Measurements from ENCODE around the gene RAPGEF6.

The RAPGEF6 gene

GRCh38 chr5:131541071-131541470, 94.0 kb downstream of the RAPGEF6 start:
- DNase-seq, result no peak

DNA sequence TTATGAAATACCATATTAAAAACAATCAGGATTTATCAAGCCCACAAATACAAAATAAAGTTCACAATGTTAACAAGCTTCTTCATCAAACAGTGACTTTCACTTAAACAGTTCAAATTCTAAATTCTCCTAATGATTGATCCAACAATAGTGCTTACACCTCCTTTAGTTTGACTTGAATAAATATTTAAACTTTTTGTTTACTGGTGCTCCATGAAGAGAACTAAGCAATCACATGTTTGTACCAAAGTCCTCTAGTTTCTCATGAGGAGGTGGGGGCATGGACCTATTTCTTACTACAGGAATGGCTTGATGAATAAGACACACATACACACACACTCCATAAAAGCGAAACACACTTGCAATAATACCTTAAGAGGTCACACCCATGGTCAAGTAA, 95.8 kb downstream of the RAPGEF6 start:
- DNase-seq, result no peak

DNA sequence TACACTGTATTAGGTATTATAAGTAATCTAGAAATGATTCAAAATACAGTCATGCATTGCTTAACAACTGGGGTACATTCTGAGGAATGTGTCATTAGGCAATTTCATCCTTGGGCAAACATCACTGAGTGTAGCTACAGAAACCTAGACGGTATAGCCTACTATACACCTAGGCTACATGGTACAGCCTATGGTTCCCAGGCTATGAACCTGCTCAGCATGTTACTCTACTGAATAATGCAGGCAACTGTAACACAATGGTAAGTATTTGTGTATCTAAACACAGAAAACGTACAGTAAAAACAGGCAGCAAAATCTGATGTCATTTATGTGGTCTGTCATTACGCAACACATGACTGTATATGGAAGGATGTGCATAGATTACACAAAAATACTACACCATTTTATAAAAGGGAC, 96.8 kb downstream of the RAPGEF6 start:
- no peak for DNase-seq

GRCh38 chr5:131536850-131537448, 98.1 kb downstream of the RAPGEF6 start:
- no peak for DNase-seq

GRCh38 chr5:131536211-131536826, 98.7 kb downstream of the RAPGEF6 start:
- peak; percentile 30 for DNase-seq

DNA sequence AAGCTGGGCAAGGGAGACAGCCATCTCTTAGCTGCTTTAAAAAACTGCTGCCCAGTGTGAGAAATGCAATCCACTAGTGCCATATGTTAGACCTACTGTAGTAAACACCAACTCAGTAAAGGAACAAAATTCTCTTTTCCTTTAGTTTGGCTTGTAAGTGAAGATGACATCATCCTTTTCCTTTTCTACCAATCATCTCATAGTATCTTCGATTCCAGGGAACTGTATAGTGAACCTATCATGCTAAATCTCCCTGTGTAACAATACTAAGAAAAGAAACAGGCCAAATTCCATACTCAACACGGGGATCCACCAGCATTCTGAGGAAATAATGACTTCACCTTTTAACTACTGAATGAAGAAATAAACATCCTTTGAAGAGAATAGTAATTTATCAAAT, 100.1 kb downstream of the RAPGEF6 start:
- DNase-seq, result no peak

GRCh38 chr5:131533836-131534235, 101.2 kb downstream of the RAPGEF6 start:
- DNase-seq, result peak; percentile 23

DNA sequence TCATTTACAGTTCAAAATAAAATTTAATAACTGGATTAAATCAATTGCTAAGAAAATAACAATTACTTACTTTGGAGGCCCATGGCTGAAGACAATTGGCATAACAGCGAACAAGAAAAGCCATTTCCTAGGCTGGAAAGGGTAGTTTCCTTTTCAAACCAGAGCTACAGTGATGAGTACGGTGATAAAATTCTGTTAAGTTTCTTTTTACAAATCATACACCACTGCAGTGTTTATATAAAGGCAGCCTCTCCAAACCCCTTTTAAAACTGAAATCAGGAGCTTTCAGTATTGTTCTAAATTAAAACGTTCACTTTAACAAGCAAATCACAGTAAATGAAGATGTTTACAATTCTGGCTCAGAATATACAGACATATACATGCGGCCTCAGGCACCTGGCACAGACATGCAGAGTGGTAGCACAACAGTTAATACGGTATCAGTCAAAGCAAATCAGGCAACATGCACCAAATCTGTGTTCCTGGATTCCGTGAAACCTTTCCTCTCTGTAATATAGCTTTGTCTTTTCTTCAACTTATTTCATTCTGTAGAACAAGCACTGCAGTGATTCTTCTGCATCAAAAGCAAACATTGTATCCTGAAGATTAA, 102.9 kb downstream of the RAPGEF6 start:
- peak; percentile 33 for DNase-seq

- no peak for DNase-seq
Measured at GRCh38 chr5:131530706-131531331, 104.2 kb downstream of the RAPGEF6 start.

GRCh38 chr5:131528682-131529081, 106.3 kb downstream of the RAPGEF6 start:
- no peak for DNase-seq

- DNase-seq, result no peak
Measured at GRCh38 chr5:131525805-131526204, 109.2 kb downstream of the RAPGEF6 start.

DNA sequence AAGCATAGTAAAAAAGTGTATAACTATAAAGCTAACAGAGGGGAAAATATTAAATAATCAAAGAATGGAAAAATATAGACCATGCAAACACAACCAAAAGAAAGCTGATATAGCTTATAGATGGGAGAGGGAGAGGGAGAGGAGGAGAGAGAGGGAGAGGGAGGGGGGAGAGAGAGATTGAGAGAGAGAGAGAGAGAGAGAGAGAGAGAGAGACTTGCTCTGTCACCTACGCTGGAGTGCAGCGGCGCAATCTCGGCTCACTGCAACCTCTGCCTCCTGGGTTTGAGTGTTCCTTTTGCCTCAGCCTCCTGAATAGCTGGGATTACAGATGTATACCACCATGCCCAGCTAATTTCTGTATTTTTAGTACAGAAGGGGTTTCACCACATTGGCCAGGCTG, 110.6 kb downstream of the RAPGEF6 start:
- no peak for DNase-seq

DNA sequence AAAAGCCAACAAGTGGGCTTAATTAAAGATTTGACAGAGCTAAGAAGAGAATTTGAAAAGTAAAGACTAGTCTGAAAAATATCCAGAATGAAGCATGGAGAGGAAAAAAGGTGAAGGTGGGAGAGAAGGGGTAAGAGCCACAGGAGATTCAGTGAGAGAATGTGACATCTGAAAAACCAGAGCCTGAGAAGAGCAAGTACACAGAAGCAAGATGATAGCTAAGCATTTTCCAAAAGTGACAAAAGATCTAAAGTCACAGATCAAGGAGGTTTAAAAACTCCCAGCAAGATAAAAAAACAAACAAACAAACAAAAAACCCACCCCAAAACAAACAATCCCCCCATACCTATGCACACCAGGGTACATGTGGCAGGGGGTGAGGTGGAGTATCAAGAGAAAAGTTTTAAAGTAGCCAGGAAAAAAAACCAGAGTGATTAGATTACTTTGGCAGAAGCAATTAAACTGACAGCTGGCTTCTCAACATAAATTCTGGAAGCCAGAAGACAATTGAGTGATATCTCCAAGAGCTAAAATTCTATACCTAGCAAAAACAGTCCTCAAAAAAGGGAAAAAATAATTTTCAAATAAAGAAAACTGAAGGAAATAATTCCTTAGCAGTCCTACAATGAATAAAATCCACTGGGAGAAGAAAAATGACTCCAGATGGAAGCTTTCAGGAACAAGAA, 111.4 kb downstream of the RAPGEF6 start:
- no peak for DNase-seq

- no peak for DNase-seq
Measured at GRCh38 chr5:131521252-131521651, 113.8 kb downstream of the RAPGEF6 start.

- no peak for DNase-seq
Measured at GRCh38 chr5:131515348-131515747, 119.7 kb downstream of the RAPGEF6 start.

DNA sequence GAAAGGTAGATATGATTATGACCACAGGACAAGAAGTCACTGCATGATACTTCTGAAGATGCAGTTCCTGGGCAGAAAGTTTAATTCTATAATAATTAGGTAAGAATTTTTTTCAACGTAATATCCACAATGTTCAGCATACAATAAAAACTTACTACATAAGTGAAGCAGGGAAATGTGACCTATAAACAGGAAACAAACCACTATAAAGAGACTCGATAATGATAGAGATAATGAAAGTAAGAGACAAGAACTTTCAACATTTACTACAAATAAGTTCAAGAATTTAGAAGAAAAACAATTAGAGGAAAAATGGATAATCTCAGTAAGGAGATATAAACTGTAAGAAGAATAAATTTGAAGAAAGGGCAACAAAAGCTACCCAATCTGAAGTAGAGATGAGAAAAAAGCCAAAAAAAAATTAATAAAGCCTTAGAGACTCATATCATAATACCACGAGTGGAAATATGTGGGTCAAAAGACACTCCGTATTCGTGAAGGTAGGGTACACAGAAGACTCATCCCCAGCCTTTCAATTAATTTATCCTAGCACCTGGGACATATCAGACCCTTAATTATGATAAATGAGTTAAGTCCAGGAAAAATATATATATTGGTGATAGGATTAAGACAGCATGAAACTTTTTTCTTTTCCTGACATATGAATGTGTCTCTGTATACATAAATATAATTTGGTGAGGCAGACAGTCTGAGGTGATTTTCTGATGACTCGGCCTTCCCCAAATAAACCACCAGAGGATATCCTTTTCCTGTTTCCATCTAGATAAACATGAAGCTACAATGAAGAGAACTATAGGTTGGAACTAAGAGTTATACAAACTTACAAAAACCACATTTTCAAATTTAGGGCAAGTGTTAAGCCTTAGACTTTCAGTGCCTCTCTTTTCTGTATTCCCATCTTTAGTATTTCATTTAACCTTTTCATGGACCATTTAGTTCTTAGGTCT, 120.4 kb downstream of the RAPGEF6 start:
- DNase-seq, result peak; percentile 75

GRCh38 chr5:131513780-131514179, 121.2 kb downstream of the RAPGEF6 start:
- DNase-seq, result no peak

DNA sequence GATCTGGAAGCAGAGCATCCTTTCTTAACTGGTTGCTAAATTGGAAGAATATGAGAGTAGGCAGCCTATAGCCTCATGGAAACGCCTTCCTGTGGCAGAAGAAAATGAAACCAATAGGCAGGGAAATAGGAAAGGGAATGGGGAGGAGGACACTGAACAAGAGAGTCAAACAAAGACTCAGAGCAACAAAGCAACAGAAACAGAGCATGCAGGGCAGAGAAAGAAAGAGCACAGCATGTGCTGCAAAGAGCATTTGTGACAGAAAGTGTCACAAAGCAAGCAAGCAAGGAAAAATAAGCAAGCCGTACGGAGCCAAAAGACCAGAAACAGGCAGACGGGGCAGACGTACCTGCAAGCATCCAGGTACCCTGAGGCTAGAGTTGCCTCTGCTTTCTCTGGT, 123.1 kb downstream of the RAPGEF6 start:
- no peak for DNase-seq

DNA sequence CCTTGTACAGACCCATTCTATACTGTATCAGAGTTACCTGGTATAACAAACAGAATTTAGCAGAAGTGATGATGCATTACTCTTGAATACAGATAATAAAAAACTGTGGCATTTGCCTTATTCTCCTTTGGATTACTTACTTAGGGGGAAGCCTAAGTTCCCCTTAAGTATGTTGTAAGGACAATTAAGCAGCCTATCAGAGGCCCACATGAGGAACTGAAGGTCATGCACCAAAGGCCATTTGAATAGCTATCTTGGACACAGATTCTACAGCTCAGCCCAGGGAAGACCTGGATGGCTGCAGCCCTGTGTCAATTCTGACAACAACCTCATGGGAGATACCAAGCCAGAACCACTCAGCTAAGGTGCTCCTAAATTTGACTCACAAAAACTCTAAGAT, 125.2 kb downstream of the RAPGEF6 start:
- no peak for DNase-seq

DNA sequence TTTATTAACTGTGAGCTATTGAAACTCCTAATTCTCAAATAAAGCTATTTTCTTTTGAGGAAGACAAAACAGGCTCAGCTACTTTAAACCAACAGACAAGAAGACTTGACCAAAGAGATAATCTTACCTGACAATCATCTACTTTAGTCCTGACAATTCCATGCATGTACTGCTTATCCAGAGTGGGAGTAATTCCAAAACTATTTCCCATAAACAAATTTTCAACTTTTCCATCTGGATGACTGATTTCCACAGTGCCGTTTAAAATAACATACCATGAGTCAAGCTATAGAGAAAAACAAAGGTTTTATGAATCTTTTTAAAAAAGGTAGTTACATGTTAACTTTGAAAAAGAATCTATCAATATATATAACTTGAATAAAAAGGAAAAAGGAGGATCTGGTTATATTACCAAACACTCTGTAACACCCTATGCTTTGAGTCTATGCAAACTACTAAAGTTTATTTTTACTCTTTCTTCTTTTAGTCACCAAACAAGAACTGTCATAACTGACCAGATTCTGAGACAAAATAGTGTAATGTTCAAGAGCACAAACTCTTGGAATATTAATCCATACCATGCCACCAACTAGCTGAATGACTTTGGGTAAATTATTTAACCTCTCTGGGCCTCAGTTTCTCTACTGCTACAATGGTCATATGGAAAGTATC, 129.7 kb downstream of the RAPGEF6 start:
- no peak for DNase-seq

DNA sequence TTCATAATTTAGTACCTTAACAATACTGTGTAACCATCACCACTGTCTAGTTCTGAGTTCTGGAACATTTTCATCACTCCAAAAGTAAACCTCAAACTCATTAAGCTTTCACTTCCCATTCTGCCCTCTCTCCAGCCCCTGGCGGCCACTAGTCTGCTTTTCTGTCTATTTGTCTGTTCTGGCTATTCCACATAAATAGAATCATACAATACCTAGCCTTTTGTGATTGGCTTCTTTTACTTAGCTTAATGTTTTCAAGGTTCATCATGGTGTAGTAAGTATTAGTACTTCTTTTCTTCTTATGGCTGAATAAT, 138.7 kb downstream of the RAPGEF6 start:
- DNase-seq, result no peak

All from central memory CD4-positive, alpha-beta T cell (primary cell).